Endodermal cell (in vitro differentiated cells): ENCODE measurements around the gene ELN. TPM values are rescaled to one million over a fixed set of nuclear protein-coding genes. Genes with fewer than 3 reads are reported as not detected.

Source experiments
- DNase-seq: peaks from one replicate; pipeline ENCODE4 v3.0.0-alpha.2; 2017
- H3K27ac ChIP-seq: 2 replicates; pipeline ENCODE4 v1.5.1; 2013; ENCODE audit warnings: mild to moderate bottlenecking, low read depth, low read length, moderate library complexity
- H3K27me3 ChIP-seq: 2 replicates; pipeline ENCODE4 v1.6.1; 2013; ENCODE audit warnings: mild to moderate bottlenecking, low read length, moderate library complexity; ENCODE audit not compliant: insufficient read depth, control insufficient read depth, poor library complexity, severe bottlenecking
- H3K36me3 ChIP-seq: 2 replicates; pipeline ENCODE4 v1.7.0; 2013; ENCODE audit warnings: mild to moderate bottlenecking, low read length, moderate library complexity; ENCODE audit not compliant: control insufficient read depth, insufficient read depth
- H3K4me1 ChIP-seq: one replicate; pipeline ENCODE4 v1.7.0; 2013; ENCODE audit warnings: low read length; ENCODE audit not compliant: control insufficient read depth, insufficient read depth
- H3K4me3 ChIP-seq: 2 replicates; pipeline ENCODE4 v1.5.1; 2013; ENCODE audit warnings: mild to moderate bottlenecking, low read length, moderate library complexity
- H3K9ac ChIP-seq: 2 replicates; pipeline ENCODE4 v1.6.1; 2013; ENCODE audit warnings: mild to moderate bottlenecking, low read length, moderate library complexity; ENCODE audit not compliant: poor library complexity, severe bottlenecking; ENCODE audit errors: extremely low read depth
- H3K9me3 ChIP-seq: 2 replicates; pipeline ENCODE4 v1.6.1; 2013; ENCODE audit warnings: mild to moderate bottlenecking, low read length, moderate library complexity; ENCODE audit not compliant: control insufficient read depth
- H3K27ac Mint-ChIP-seq: 2 replicates; pipeline ENCODE4 v1.8.0; 2020; ENCODE audit warnings: mixed read lengths
- H3K27me3 Mint-ChIP-seq: 2 replicates; pipeline ENCODE4 v1.8.0; 2021; ENCODE audit warnings: mild to moderate bottlenecking, mixed read lengths; ENCODE audit not compliant: insufficient read depth
- H3K36me3 Mint-ChIP-seq: 2 replicates; pipeline ENCODE4 v1.8.0; 2020; ENCODE audit warnings: low read depth, mixed read lengths
- H3K4me1 Mint-ChIP-seq: 2 replicates; pipeline ENCODE4 v1.8.0; 2020; ENCODE audit warnings: mixed read lengths
- H3K4me3 Mint-ChIP-seq: 2 replicates; pipeline ENCODE4 v1.8.0; 2020; ENCODE audit warnings: mild to moderate bottlenecking, moderate library complexity, mixed read lengths
- H3K9me3 Mint-ChIP-seq: 2 replicates; pipeline ENCODE4 v1.8.0; 2020; ENCODE audit warnings: mild to moderate bottlenecking, mixed read lengths
- WGBS, 2 experiments: methylation state at CpG; one replicate each; pipeline versions ENCODE4 v1.1.5 to v1.1.7; 2013; ENCODE audit warnings: missing lambda C conversion rate in 2 of 2, mixed read lengths in 1 of 2; ENCODE audit not compliant: insufficient coverage in 1 of 2, insufficient read length in 1 of 2; 5-methylcytosine and 5-hydroxymethylcytosine counted together
- total RNA-seq, 2 donors: library from RNA; stranded (reverse); fragmentation: NEBNext Ultra II Directional in 1 of 2; extraction: Animal tissue kit (Norgen Biotek cat#: 25700) in 1 of 2; gene quantifications; 2 replicates in 1 of 2; 3 replicates in 1 of 2; pipeline ENCODE4 v1.2.1, GENCODE V29; 2021
- TF ChIP-seq, protein P1 (sequence below): fragments of 200-600 bp; sonication (generic); conservative IDR thresholded peaks from 2 replicates; pipeline ENCODE4 v1.5.0; 2021; ENCODE audit warnings: antibody characterized with exemption, mild to moderate bottlenecking

ELN gene
- total RNA-seq, 2 donors from 2014 or later = 0.70 to 1.6 TPM

DNA sequence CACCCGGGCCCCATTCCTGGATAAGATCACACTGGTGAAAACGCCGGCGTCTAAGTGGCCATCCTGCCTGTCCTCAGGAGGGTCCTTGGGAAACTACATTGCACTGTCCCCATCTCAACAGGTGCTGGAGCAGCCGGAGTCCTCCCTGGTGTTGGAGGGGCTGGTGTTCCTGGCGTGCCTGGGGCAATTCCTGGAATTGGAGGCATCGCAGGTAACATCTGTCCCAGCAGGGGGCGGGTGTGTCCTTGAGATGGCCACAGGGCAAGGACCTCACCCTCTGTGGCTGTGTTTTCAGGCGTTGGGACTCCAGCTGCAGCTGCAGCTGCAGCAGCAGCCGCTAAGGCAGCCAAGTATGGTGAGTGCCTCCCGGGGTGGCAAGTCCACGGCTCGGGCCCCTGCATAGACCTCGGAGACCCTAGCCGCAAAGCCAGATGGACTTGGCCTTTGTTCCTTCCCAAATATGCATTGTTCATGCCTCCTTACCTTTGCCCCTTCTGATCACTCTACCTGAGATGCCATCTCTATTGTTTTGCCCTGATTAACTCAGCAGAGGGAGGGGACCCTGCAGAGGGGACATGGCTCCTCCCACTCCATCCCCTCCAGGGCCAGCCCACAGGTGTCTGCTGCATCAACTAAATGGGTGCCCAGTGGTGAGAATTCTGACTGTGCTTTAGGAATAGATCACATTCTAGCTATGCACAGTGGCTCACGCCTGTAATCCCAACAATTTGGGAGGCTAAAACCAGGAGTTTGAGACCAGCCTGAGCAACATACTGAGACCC is 23.8 kb downstream of the ELN start:
- DNase-seq = peak; percentile 89
- Mint-ChIP-seq H3K9me3 (no peaks in the 10 kb centered on the region), H3K4me1 (peaks cover 9% of the 10 kb centered on the region), H3K36me3 (no peaks in the 10 kb centered on the region), H3K27me3 (no peaks in the 10 kb centered on the region), H3K27ac (no peak overlapping the region), H3K4me3 (no peak overlapping the region)
- TF ChIP-seq, protein P1, sequence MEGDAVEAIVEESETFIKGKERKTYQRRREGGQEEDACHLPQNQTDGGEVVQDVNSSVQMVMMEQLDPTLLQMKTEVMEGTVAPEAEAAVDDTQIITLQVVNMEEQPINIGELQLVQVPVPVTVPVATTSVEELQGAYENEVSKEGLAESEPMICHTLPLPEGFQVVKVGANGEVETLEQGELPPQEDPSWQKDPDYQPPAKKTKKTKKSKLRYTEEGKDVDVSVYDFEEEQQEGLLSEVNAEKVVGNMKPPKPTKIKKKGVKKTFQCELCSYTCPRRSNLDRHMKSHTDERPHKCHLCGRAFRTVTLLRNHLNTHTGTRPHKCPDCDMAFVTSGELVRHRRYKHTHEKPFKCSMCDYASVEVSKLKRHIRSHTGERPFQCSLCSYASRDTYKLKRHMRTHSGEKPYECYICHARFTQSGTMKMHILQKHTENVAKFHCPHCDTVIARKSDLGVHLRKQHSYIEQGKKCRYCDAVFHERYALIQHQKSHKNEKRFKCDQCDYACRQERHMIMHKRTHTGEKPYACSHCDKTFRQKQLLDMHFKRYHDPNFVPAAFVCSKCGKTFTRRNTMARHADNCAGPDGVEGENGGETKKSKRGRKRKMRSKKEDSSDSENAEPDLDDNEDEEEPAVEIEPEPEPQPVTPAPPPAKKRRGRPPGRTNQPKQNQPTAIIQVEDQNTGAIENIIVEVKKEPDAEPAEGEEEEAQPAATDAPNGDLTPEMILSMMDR = peak; percentile 61
- Histone ChIP-seq H3K4me1 (peaks cover 6% of the 10 kb centered on the region), H3K9me3 (no peaks in the 10 kb centered on the region), H3K27ac (no peak overlapping the region), H3K36me3 (no peaks in the 10 kb centered on the region), H3K4me3 (no peak overlapping the region), H3K27me3 (no peaks in the 10 kb centered on the region), H3K9ac (no peak overlapping the region)
- 60 to 71% methylated on average over 16 of the region's 16 CpGs for WGBS, 2 experiments

DNA sequence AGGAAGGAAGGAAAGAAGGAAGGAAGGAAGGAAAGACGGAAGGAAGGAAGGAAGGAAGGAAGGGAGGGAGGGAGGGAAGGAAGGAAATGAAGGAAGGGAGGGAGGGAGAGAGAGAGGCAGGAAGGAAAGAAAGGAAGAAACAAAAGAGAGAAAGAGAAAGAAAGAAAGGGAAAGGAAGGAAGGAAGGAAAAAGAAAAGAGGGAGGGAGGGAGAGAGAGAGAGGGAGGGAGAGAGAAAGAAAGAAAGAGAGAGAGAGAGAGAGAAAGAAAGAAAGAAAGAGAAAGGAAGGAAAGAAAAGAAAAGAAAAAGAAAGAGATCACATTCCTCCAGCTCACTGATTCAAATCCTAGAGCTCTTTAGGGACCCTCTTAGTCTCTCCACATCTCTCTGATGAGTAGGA is 24.7 kb downstream of the ELN start:
- Mint-ChIP-seq H3K4me3 (no peak overlapping the region), H3K27ac (no peak overlapping the region), H3K36me3 (no peaks in the 10 kb centered on the region), H3K4me1 (peaks cover 9% of the 10 kb centered on the region), H3K27me3 (no peaks in the 10 kb centered on the region), H3K9me3 (no peaks in the 10 kb centered on the region)
- 80% methylated on average over 1 of the region's 1 CpG for WGBS, 2 experiments
- no peak overlapping the region for H3K4me3 ChIP-seq
- no peaks in the 10 kb centered on the region for H3K9me3 ChIP-seq
- TF ChIP-seq, protein P1 = no peak
- H3K4me1 ChIP-seq = peaks cover 6% of the 10 kb centered on the region
- DNase-seq = no peak
- no peak overlapping the region for H3K9ac ChIP-seq
- H3K36me3 ChIP-seq = no peaks in the 10 kb centered on the region
- H3K27me3 ChIP-seq = no peaks in the 10 kb centered on the region
- no peak overlapping the region for H3K27ac ChIP-seq

DNA sequence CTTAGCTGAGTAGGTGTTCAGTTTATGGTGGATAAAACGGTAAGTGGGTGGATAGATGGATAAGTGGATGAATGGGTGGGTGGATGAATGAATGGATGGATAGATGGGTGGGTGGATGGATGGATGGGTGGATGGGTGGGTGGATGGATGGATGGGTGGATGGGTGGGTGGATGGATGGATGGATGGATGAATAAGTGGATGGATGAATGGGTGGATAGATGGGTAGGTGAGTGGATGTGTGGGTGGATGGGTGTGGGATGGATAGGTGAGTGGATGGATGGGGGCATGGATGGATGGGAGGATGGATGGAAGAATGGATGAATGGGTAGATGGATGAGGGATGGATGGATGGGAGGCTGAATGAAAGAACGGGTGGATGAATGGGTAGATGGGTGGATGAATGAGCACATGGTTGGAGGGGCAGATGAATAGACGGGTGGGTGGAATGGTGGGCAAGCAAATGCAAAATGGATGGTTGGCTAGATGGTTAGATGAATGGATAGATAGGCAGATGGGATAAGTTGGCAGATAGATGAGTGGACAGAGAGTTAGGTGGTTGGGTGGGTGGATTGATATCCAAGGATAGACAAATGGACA is 25.7 kb downstream of the ELN start:
- no peak overlapping the region for H3K9ac ChIP-seq
- H3K27ac Mint-ChIP-seq = no peak overlapping the region
- H3K27me3 ChIP-seq = peaks cover 5% of the 10 kb centered on the region
- no peak for DNase-seq
- H3K4me3 ChIP-seq = no peak overlapping the region
- TF ChIP-seq, protein P1 = no peak
- WGBS, 2 experiments = 91 to 92% methylated on average over 2 to 3 of the region's 3 CpGs
- H3K9me3 Mint-ChIP-seq = no peaks in the 10 kb centered on the region
- H3K27ac ChIP-seq = no peak overlapping the region
- peaks cover 7% of the 10 kb centered on the region for H3K27me3 Mint-ChIP-seq
- H3K4me1 Mint-ChIP-seq = peaks cover 9% of the 10 kb centered on the region
- no peaks in the 10 kb centered on the region for H3K9me3 ChIP-seq
- peaks cover 6% of the 10 kb centered on the region for H3K4me1 ChIP-seq
- H3K36me3 Mint-ChIP-seq = no peaks in the 10 kb centered on the region
- H3K4me3 Mint-ChIP-seq = no peak overlapping the region
- H3K36me3 ChIP-seq = no peaks in the 10 kb centered on the region
